Stimulated activated CD8-positive, alpha-beta memory T cell treated with anti-CD3 and anti-CD28 coated beads, Interleukin-12 subunit alpha, Interleukin-12 subunit beta, amount 100 ng/mL, for 1 hour (primary cell): ENCODE results near the gene ZNF212.

Experiments used
- DNase-seq: peaks from one replicate; pipeline ENCODE4 v3.0.0-alpha.2; 2020; ENCODE audit warnings: low read depth

Gene ZNF212

GRCh38 chr7:149239345-149240143 is at the start of gene ZNF212:
ZNF212 (plus strand) TSS chr7:149239651; CDS start chr7:149239779, 128 bp downstream.
- DNase-seq, result peak; percentile 86

GRCh38 chr7:149191851-149192250 is 47.6 kb upstream of the ZNF212 start:
- no peak for DNase-seq

GRCh38 chr7:149194799-149195179 is 44.7 kb upstream of the ZNF212 start:
- no peak for DNase-seq

- DNase-seq, result peak; percentile 43
Measured at GRCh38 chr7:149195180-149196150, 44.0 kb upstream of the ZNF212 start, which contains the start of gene ZNF282. ZNF282 (plus strand) TSS chr7:149195546; CDS start chr7:149195590, 44 bp downstream.

GRCh38 chr7:149196151-149196704 is 43.2 kb upstream of the ZNF212 start:
- no peak for DNase-seq

GRCh38 chr7:149196705-149197171 is 42.7 kb upstream of the ZNF212 start:
- no peak for DNase-seq

GRCh38 chr7:149197675-149198074 is 41.8 kb upstream of the ZNF212 start:
- no peak for DNase-seq

- no peak for DNase-seq
Measured at GRCh38 chr7:149198161-149198816, 41.2 kb upstream of the ZNF212 start.

GRCh38 chr7:149199234-149199995 is 40.0 kb upstream of the ZNF212 start:
- DNase-seq, result no peak

GRCh38 chr7:149202831-149203231 is 36.6 kb upstream of the ZNF212 start:
- DNase-seq, result no peak

- DNase-seq, result no peak
Measured at GRCh38 chr7:149205690-149206381, 33.6 kb upstream of the ZNF212 start.

- no peak for DNase-seq
Measured at GRCh38 chr7:149207324-149208035, 32.0 kb upstream of the ZNF212 start.

GRCh38 chr7:149209518-149210269 is 29.8 kb upstream of the ZNF212 start:
- peak; percentile 40 for DNase-seq

- DNase-seq, result no peak
Measured at GRCh38 chr7:149210551-149210950, 28.9 kb upstream of the ZNF212 start.

GRCh38 chr7:149214020-149214720 is 25.3 kb upstream of the ZNF212 start:
- DNase-seq, result no peak

GRCh38 chr7:149216402-149216801 is 23.0 kb upstream of the ZNF212 start:
- no peak for DNase-seq

- no peak for DNase-seq
Measured at GRCh38 chr7:149217570-149217969, 21.9 kb upstream of the ZNF212 start.
